ENCODE results near the gene RBM33.

RBM33 gene

DNA sequence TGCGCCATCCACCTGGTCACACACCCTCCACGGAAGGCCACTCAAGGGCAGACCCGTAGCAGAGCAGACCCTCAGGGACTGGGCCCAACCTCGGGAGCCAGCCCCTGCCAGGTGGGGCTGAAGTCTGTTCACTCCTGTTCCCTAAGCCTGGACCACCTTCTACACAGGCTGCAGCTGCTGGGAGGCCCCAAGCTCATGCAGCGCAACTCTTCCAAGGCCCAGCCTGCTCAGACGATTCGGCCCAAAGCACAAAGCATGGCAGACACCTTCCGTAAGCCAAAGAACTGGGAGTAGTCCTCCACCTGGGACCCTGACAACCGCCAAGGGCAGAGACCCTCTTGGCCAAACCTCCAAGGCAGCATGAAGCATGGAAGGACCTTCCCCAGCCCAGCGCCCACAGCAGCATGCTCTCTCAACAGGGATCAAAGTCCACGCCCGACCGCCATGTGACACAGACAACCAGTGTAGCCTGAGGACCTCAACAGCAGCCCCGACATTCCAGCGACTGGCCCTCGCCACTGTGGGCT, 156.3 kb downstream of the RBM33 start:
- no peak for DNase-seq

DNA sequence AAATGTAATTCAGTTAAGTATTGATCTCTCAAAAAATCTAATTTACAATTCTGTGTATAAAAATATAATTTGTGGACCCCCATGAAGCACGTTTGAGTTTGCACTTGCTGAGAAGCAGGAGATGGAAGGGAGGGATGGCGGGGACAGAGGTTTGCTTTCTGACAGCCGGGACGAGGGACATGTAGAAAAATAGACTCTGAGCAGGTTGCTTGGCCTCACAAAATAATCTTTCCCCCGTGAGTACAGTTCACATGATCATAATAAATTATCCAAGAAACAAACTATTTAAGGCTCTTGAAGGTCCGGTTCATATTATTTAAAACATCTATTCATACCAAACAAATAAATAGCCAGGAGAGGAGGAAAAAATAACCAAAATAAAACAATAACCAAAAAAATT, 157.8 kb downstream of the RBM33 start:
- no peak for DNase-seq

- no peak for DNase-seq
Observed at GRCh38 chr7:155802906-155803417, 158.5 kb downstream of the RBM33 start.

DNA sequence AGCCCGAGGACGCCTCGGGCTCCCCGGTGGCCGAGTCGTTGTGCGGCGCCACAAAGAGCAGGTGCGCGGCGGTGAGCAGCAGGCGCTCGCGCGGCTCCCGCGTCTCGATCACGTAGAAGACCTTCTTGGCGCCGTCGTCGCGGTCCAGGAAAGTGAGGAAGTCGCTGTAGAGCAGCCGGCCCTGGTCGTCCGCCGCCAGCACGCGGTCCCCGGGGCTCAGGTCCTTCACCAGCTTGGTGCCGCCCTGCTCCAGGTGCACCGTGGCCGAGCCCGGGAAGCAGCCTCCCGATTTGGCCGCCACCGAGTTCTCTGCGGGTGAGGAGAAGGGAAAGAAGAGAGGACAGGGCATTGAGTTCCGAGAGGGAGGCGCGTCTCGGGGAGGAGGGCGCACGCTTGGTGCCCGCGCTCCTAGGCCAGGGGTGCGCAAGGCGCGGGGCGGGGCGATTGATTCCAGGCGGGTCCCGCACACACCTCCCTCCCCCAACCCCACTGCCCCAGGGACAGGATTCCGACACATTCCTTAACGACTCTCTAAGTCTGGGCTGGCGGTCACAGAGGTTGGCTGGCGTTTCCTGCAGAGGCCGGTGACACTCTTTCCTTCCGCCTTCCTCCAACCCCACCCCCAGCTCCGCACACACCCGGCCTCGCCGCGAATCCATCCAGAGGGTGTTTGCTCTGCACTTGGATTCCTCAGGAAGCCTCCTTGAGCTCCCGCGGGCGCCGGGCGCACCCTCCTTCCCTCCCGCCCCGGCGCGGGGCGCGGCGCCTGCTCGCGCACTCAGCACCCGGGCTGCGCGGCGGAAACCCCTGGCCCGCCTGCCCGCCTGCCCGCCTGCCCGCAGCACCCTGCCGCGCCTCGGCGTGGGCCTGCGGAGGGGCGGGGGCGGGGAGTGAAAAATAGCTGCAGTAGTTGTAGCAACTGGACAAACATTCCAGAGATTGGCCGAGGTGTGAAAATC, 159.2 kb downstream of the RBM33 start:
- DNase-seq = no peak

- DNase-seq = no peak
Observed at GRCh38 chr7:155804431-155804831, 160.0 kb downstream of the RBM33 start.

DNA sequence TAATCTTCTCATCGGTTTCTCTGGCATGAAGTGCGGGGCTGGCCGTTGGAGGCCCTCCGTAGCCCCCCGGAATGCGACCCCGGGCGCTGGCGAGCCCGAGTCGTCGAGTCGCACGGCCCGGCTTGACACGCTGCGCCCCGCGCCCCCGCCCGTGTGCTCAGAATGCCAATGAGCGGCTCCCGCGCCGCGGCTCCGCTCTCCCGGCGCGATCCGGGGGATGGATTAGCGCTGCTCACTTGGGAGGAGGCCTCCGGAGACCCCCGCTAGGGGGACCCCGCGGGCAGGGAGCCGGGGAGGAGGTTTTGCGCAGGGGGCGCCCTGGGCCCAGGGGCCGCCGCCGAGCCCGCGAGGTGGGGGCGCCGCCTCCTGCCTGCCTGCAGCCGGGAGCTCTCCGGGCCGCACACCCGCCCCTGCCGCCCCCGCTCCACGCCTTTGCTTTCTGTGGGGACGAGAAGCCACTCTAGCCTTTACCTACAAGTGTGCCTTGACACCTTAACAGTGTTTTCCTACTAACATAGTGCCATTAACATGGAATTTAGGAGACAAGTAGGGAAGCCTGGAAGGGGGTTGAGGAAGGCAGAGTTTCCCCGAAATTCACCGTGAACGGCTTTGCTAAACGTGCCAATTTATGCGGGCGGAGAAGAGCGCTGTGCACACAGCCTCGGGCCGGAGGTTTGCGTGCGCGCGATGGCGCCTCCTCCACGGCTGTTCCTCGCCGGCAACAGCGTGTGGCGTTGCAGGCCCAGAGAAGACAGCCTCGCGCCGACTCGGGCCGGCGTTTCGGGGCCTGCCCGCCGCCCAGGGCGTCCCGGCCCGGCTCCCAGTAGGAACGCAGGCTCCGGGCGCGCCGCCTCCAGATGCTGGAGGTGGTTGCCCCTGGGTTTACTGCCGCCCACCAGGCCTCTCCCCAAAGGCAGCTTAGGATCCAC, 160.7 kb downstream of the RBM33 start:
- DNase-seq = peak; percentile 15

GRCh38 chr7:155805826-155806095, 161.3 kb downstream of the RBM33 start:
- no peak for DNase-seq

- DNase-seq = no peak
Observed at GRCh38 chr7:155806096-155806871, 161.8 kb downstream of the RBM33 start.

DNA sequence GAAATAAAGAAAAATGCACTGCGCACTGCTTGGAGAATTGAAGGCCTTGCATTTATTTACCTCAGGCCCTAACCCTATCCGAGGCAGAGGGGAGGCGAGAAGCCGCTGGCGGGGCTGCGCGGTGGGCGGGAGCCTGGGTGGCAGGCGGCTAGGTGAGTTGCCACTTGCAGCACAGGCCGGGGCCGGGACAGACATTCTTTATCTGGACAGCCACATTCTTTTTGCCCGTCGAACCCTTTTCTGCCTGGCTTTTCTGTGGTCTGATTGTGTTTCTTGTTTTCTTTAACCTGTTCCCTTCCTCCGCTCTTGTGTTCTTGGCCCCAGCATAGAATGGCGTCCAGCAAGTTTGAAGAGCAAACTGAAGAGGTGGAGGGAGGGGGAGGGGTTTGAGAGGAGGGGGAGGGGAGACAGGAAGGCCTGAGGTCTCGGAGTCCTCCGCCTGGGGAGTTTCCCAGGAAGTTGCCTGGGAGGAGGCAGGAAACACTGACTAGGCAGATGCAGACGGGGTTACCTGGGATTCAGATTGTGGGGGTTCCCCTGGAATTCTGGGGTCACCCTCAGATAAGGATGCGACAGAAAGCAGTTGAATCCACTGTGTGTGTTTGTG, 162.7 kb downstream of the RBM33 start:
- no peak for DNase-seq

DNA sequence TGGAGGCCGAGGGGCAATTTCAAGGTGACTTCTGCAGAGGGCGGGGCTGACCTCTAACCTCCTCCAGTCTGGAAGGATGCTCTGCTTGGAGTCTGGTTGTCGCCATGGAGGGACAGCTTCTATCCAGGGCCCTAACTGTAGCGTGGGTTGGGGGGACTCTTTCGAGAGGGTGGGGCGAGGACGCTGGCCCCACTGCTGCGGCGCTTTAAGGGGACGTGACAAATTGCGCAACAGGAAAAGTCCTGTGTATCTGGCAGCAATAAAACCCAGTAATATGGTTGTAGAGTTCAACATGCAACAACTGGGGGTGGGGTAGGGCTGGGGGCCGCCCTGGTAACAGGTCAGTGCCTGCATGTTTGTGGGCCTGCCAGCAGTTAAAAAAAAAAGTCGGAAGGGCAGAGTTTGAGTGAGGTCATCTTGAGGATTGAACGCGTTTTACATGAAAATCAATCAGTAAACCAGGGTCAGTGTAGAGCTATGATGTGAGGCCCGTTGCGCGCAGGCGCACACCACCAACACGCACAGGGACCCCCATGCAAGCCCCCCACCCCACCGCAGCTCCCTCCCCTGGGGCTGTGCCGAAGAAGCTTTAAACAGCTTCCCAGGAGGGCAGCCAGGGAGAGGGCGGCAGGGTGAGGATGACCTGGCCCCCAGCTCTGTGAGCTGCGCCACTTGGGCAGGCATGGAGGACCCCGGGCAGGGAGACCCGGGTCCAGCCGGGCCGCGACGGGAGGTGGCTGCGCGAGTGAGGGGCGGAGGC, 163.5 kb downstream of the RBM33 start:
- no peak for DNase-seq

- no peak for DNase-seq
Observed at GRCh38 chr7:155808549-155809331, 164.3 kb downstream of the RBM33 start.

- no peak for DNase-seq
Observed at GRCh38 chr7:155809332-155809946, 165.0 kb downstream of the RBM33 start.

- no peak for DNase-seq
Observed at GRCh38 chr7:155809947-155810769, 165.7 kb downstream of the RBM33 start.

GRCh38 chr7:155810770-155811559, 166.5 kb downstream of the RBM33 start:
- no peak for DNase-seq

- DNase-seq = no peak
Observed at GRCh38 chr7:155811560-155811894, 167.1 kb downstream of the RBM33 start.

DNA sequence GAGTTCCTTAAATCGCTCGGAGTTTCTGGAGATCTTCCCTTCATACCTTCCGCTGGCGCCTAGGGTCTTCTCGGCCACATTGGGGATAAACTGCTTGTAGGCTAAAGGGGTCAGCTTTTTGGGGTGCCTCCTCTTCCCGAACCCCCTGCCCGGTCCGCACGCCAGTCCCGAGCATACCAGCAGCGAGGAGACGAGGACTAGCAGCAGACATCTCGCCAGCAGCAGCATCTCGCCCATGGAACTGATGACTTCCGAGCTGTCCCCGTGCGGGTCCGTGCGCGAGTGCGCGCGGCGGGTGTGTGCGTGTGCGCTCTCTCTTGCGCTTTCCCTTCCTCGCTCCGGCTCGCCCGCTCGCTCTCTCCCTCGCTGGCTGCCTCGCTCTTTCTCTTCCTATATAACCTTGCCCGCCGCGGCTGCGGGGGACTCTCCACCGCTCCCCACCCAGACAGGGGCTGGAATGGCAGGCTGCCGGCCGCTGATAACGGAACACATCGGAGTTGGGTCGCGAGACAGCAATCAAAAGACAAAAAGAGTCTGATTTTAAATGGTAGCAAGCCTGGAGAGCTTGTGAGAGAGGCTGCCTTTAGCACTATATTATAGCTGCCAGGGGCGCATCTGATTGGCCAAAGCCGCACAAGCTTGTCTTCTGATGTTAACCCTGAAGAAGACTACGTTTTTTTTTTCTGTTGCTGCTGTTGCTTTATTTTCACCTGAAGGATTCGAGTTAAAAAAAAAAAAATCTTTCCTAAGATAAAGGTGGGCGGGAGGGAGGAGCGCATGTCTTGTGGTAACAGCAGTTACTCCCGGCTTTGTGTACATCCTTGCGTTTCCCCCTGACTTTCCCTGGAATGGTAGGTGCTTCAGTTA, 167.7 kb downstream of the RBM33 start, which contains the start of gene SHH:
SHH (minus strand) TSS at position 569 of the 867 bp plus-strand sequence; CDS start at position 228, 341 bp downstream.
- DNase-seq = no peak

DNA sequence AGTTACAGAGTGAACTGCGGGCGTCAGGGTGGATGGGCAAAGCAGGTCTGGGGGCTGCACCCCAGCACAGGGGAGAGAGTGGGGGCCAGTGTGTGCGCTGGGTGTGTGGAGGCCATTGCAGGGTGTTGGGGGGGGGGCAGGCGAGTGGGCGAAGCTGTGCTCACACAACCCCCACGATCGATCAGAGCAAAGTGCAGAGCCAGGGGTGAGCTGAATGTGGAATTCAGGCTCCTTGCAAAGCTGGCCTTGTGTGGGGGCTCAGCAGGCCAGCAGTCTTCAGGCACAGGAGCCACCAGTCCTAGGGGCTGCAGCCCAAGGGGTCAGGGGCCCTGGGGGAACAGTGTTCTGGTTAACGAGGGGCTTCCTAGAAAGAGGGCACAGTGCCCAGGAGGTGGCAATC, 168.7 kb downstream of the RBM33 start:
- no peak for DNase-seq
